SW 1271 (cell line): Measurements from ENCODE around the gene BGN.

Source experiments
- DNase-seq, 2 experiments: peaks; one replicate each; lab custom pipeline; 2025; lab: John Stamatoyannopoulos, UW

BGN gene

DNA sequence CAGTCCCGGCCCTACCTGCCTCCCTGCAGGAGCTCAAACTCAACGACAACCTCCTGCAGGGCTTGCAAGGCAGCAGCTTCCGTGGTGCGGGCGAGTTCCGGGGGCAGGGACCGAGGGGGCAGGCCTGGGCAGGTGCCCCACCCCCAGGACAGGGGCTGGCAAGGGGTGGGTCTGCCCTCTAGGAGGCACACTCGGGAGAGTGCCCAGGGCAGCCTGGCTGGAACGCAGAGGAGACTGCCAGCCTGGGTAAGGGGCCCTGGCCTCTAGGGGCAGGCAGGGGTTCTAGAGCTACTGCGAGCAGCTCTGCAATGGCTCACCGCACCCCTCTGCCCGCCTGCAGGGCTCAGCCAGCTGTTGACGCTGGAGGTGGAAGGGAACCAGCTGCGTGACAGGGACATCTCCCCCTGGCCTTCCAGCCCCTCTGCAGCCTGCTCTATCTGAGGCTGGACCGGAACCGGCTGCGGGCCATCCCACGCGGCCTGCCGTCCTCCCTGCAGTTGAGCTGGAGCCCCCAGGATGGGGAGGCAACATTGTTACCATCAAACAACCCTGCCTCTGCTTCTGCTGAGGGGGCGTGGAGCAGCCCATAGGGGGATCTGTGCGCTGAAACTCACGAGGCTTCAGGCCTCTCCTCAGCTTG is 12.3 kb upstream of the BGN start:
- DNase-seq: no peak

DNA sequence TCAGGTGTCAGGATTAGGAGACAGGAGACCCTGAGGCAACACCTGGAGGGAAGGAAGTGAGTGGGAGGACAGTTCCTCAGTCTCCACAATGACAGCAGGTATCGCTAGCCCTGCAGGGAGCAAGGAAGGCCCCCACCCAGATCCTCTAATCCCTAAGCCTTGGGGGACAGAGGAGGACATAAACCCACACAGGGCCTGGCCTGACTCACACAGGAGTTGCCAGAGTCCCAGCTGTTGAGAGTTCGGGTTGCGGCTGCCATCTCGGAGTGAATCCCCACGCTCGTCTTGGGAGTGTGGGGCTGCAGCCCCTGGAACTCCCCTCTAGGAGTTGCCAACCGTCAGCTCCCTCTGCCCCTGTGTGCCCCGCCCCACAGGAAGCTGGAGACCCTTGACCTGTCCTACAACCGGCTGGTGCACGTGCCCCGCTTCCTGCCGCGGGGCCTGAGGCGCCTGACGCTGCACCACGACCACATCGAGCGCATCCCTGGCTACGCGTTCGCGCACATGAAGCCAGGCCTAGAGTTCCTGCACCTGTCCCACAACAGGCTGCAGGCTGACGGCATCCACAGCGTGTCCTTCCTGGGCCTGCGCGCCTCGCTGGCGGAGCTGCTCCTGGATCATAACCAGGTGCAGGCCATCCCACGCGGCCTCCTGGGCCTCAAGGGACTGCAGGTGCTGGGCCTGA is 9.2 kb upstream of the BGN start:
- DNase-seq: no peak

DNA sequence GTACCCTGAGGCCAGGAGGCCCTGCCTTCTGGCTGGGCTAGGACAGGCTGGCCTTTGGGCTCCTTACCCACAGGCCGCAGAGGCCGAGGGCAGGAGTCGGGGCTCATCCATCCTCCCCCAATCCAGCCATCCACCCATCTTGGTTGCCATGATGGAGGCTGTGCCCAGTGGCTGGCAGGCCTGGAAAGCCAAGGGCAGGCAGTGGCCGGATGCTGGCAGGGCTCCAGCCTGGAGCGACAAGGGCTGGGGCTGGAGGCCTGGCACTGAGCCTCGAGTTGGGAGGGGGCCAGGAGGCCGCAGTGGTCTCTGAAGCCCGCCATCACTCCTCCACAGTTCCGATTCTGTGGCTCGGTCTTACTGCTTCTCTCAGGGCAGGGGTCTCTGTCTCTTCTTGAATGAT is 8.6 kb upstream of the BGN start:
- no peak for DNase-seq

DNA sequence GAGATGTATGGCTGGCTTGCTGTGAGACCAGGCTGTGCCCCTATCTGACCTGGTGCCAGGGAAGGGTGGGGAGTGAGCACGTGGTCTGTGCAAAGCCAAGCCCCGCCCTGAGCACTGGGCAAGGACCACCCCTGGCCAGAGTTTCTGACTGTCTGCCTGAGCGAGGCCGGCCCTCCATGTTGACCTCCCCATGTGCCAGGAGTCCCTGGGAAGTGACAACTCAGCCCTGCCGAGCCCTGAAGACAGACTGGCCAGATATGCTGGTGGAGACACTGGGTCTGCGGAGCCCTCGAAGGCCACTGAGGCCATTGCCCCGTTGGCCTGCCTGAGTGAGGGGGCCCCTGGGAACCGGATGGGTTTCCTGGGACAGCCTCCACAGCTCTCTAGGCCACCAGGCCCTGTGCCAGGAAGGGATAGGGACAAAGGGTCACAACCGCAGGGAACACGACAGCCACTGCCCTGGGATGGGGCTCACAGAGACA is 7.1 kb upstream of the BGN start:
- no peak for DNase-seq

DNA sequence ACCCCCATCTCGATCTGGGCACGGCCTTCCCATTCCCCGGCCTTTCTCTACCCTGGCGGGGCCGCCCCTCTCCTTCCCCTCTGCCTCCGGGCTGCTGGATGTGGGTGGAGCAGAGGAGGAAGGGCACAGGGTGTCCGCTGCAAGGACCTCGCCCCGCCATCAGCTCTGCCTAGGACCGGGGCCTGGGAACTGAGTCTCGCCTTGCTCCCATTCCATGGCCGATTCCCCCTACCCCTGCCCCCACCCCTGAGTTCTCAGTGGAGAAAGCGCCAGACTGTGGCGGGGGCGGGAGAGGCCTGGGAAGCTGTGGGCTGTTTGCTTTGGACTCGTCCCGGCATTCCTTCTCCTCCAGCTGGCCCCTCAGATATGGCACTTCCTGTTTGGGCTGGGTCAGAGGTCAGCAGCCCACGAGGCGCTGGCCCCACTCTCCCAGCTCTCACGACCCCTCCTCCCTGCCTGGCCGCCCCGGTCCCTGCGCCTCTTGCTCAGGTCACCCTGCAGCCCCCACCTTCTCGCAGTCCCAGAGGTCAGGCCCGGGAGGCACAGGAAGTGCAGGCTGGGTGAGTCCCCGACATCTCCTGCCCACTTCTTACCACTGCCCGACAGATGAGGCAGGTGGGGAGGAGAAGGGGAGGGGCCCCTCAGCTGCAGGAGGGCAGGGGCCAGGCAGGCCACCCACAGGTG is 6.4 kb upstream of the BGN start:
- DNase-seq: no peak

DNA sequence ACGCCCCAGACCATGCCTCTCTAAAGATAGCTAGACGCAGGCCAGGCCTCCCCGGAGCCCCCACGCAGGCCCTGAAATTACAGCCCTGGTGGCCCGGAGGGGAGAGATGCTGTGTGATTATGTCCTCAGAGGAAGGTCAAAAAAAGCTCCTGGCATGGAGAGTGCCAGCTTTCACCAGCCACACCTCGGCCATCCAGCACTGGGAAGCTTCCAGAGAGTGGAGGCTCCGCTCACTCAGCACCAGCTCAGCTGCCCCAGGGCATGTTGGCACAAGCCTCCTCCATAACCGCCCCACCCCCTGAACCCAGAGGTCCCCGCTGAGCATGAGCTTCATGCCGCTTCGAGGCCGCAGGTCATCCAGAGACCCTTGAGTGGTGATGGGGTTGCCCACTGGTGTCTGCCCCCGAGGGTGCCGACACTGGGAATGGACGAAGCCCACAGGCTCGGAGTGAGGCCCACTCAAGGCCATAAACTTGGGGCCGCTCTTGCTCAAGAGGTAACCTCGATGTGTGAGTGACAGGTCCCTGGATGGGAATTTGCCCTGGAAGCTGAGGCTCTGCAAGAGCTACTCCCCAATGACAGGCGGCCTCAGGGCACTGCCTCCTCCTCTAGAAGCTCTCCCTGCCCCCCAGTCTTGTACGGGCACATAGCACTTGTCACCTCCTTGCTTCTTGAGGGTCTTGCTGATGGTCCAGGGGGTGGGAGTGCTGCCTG is 4.4 kb upstream of the BGN start:
- no peak for DNase-seq

DNA sequence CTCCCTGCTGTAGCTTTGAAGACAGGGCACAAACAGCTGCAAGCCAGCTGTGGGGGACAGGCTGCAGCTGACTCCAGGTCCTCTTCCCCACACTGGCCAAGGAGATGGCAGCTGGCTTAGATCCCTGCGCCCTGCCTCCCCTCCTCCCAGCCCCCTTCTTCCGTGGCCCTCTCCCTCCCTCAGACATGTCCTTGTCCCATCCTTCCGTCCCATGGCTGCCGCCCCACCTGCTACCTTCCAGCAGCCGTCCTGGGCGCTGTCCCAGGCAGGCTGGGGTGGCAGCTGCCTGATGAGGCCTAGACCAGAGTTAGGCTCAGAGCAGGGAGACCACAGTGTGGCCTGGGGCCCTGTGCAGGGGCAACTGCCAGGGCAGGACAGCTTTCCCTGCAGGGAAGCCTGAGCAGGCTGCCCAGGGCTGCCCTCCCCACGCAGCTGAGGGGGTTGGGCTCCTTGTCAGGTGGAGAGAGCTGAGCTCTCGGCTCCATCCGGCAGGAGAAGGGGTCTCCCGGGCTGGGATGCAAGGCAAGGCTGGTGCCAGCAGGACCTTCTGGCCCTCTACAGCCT is 3.3 kb upstream of the BGN start:
- no peak for DNase-seq

DNA sequence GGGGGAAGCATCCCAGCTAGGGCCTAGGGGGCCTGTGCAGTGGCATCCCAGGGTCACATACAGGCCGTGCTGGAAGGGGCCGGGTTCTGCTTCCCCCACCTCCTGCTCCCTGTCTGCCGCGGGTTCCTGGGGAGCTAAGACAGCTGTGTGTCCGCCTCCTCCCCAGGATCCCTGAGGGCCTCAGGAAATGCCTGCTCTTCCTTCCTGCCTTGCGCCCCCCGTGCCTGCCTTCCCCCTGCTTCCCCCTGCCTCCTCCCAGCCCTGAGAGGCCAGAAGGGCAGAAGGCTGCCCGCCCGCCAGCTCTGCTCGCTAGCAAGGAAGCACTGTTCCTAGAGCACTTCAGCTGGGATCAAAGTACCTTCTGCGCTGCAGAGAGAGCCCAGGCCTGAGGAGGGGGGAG is 2.9 kb upstream of the BGN start:
- DNase-seq: no peak

DNA sequence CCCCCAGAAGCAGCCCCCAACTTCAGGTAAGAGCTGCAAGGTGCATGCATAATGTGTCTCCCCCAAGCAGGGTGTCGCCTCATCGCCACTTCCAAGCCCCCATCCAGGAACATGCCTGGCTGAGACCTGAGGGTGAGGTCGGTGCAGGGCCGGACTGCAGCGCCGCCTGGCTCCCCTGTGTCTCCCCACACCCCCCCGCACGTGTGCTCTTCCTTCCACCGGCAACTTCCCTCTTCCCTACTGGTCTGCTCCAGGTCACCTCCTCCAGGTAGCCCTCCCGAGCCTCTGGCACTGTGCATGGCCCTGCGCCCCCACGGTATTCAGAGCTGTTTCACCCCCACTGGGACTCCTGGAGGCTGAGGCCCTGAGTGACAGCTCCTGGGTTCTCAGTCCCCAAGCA is 2.2 kb upstream of the BGN start:
- no peak for DNase-seq

DNA sequence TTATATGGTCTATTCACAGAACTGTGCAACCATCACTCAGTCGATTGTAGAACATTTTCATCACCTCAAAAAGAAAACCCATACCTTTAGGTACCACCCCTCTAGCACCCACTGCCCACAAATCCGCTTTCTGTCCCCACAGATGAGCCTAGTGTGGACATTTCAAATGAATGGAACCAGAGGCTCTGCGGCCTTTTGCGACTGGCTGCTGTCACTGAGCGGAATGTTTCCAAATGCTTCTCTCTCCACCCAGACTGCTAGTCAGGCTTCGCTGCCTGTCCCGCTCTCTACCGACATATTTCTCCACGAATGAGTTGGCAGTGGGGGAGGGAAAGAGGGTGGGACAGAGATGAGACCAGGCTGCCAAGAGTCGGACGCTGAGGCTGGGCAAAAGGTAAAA is 1.7 kb upstream of the BGN start:
- no peak for DNase-seq

DNA sequence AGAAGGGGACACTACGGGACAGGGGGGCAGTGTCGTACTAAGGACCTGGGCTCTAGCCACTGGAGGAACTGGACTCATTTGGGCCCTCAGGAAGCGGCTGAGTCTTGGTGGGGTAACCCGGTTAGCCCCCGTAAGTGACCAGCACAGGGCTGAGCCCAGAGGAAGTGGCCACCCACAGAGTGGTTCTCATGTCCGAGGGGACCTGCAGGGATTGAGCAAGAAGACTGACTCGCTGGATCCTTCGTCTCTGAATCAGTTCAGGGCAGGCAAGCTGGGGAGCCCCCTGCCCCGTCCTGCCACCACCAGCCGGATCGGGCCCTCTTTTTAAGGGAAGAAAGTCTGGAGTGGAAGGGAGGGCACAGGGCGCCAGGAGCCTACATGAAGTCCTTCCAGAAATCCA is 719 bp upstream of the BGN start:
- no peak for DNase-seq

DNA sequence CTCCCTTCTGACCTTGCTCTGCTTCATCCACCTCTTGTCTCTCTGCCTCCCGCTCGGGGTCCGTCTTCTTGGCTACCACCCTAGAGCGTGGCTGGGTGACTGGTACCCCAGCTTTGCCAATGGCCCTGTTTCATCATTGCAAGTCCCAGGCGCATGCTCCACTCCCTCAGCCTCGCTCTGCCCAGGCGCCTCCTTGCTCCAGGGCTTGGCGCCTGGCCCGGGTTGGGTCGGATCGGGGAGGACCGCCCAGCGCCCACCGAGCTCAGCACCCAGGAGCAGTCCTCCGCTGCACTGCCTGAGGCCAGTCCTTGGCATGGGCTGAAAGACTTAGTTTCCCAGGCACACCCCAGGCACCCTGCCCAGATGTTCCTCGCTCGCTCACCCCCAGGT is 577 bp downstream of the BGN start:
- no peak for DNase-seq

DNA sequence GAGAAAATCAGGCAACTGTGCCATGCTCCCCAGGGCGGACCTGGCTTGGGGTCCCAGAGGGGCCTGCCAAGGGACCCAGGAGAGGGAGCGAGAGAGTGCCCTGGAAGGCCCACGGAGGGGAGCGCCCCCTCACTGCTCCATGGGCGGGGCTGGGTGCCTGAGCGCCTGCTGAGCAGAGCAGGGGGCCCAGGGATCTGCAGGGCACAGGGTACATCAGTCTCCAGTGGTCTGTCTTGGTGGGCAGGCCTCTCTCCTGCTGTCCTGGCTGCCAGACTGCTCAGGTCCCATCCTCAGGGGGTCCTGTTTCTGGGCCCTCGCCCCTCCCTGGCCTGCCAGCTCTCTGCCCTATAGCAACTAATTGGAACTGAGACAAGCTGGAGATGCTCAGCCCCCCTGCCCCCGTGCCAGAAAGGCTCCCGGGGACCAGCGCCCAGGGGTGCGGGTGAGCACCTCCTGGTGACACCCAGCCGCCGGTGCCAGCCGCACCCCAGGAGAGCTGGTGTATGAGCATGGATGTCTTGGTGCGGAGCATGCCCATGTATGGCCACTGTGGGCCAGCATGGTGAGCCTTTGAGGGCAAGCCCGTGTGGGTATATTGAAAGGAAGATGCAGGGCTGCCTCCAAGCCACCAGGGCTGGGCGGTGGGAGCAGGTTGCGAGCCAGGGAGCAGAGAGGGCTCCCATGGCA is 1.3 kb downstream of the BGN start:
- no peak for DNase-seq

DNA sequence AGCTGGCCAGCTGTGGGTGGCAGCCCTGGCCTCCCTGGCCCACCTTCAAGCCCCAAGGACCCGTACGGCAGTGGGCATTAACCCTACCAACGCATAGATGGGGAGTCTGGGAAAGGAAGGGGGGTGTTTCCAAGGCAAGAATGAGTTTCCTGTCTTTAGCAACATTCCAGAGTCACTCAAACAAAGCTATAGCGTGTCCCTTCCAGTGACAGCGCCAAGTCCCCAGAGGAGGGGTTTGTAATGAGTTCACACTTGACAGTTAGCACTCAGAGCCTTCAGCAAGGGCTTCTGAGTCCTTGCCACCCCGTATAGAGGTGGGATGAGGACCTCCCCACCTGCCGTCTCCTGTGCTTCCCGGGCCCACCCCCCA is 1.8 kb downstream of the BGN start:
- no peak for DNase-seq

DNA sequence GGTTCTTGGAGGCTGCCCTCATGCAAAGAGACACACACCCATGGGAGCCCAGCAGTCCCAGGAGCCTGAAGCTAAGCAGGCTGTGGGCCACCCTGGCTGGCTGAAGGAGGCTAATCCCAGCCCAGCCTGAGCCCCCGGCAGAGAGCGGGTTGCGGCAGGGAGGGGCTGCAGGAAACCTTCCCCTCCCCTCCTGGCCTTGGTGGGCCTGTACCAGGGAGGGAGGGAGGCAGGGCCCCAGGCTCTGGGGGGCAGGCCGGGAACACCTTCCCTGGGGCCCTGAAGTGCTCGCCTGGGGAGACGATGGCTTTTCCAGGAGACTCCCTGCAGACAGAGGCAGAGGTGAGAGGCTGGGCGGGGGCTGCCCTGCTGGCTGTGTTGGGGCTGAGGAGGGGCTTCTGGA is 3.7 kb downstream of the BGN start:
- DNase-seq: no peak

DNA sequence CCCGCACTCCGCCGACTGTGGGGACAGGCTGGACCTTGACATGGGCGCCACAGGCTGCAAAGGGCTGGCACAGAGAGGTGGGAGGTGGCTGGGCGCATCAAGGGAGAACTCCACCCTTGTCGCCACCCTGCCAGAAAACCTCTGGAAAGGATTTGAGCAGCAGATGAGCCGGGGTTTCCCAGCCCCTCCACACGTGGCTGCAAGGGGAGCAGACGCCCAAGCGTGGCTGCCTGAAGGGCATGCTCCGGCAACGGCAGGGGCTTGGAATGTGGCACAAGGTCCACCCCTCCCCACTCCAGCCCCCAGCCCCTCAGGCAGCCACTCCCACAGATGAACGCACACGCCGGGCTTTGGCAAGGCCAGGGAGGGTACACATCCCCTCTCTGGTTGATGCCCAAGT is 4.6 kb downstream of the BGN start:
- DNase-seq: no peak

DNA sequence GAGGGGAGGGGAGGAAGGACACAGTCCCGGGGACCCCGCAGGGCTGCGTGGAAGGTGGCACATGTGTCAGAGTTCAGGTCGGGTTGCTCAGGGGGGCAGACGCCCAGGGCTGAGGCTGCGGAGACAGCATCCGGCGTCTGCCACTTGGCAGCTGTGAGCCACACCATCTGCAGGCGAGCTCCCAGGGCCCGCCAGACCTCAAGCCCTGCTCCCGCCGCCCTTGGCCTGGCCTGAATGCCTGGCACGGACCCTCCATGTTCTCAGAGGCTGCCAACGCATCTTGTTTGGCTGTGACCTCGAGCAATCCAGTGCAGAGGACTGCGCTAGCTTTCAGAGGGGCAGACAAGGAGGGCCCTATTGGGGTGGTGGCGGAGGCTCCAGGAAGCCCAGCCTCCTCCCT is 5.1 kb downstream of the BGN start:
- no peak for DNase-seq

DNA sequence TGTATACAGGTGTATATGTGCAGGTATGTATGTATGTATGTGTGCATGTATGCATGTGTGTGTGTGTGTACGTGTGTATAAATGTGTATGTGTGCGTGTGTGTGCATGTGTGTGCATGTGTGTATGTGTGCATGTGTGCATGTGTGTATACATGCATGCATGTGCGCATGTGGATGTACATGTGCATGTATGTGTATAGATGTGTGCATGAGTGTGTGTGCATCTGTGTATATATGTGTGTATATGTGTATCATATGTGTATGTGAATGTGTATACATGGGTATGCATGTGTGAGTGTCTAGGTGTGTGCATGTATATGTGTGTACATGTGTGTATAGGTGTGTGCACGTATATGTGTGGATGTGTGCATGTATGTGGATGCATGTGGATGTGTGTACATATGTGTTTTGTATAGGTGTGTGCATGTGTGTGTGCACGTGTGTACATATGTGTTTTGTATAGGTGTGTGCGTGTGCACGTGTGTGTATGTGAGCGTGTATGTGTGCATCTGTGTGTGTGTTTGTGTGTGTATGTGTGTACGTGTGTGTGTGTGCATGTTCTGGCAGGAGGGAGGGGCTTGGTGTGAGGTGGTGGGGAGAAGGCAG is 6.0 kb downstream of the BGN start:
- no peak for DNase-seq

DNA sequence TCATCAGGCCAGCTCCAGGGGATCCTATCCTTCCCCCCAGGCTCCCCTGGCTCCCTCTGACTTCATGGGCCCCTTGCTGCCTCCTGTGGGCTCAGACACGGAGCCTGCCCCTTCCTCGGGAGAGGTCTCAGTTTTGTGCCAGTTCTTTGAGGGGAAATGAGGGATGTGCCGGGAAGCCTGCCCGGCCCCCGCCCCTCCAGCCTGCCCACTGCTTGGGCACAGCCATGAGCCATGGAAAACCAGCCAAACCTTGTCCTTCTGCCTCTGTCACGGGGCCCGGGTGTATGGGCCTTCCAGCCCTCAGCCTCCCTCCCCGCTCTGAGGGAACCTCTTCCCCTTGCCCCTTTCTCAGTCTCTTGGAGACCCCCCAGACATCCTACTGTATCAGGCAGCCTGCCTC is 6.8 kb downstream of the BGN start:
- DNase-seq: no peak

DNA sequence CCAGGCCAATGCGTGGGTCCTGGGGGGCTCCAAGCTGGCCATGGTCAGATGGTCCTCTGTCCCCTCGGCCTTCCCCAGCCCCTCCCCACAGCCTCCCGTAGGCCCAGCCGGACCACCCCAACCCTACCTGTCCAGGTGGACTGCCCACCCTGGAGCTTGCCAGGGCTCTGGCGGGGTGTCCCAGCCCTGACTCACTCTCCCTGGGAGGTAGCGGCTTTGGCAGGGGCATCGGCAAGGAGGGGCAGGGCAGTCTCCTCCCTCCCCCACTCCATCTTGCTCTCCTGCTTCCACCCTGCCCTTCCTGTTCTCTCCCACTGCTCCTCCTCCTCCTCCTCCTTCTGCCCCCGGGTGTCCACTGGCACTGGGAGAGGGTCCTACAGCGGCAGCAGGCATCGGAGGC is 7.4 kb downstream of the BGN start:
- no peak for DNase-seq

DNA sequence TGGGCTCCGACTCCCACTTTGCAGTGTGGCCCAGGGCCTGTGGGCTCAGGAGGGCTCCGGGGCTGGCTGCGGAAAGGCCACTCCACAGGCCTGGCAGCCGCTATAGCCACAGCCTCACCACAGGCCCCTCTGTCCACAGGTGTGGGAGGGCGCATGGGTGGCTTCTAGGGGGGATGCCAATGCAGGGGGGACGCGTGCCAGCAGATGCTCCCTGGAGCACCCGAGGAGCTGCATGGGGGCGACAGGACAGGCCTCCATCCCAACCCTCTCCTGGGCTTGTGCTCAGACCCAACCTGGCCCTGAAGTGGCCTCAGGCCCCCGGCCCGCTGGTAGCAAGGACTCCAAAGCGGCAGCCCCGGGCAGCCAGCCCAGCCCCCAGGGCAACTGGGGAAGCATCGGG is 8.0 kb downstream of the BGN start:
- DNase-seq: no peak
